HL-60/S4 treated with phorbol 12-myristate 13-acetate at 8.2 ng/mL for 4 days and 3 days (cell line): ENCODE measurements around the gene ATL3.

Experiments used
- in situ Hi-C: fragments of 300-500 bp; cut with MboI; formaldehyde crosslinking; loops from 2 replicates; pipeline ENCODE4 v1.15.0; 2022; ENCODE audit warnings: low sequenced_read_pairs

Gene ATL3

DNA sequence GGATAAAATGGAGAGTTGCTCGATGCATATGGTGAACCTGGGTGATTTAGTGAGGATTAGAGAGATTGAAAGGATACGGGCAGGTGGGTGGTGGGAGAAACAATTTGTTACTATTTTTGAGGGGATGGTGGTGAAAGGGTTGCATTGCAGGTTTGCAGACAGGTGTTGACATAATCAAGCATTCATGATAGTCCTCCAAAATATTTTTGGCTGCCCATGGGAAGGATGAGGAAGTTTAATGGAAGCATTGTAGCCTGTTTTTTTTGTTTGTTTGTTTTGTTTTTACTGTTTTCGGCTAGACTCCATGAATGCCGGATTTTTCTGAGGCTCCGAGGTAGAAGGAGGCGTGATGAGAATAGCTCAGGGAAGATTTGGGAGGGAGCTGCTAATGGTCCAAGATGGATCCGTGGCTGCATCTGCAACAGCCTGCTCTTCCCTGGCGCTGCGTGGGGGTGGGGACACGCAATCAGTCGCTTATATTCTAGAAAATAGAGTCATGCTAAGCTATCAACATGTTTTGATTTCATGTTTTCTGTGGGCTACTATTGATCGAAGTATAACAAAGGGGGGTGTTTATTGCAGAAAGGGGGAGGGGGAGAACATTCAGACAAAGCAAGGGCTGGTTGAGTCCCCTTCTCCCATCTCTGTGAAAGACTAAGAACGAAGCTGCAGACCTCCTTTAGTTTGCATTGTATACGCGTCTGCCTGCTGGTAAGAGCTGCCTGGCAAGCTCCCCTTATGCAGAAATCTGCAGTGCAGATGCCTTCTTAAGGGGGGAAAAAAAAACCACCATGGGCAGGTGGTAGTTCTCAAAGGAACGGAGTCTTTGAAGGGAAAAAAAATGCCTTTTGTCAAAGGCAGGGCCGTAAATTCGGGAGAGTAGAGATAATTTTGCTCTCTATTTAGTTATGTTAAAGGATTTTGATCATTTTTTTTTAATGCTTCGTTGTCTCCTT lies 11.2 kb upstream of the ATL3 start:
- in situ Hi-C loops, result no loop called here

DNA sequence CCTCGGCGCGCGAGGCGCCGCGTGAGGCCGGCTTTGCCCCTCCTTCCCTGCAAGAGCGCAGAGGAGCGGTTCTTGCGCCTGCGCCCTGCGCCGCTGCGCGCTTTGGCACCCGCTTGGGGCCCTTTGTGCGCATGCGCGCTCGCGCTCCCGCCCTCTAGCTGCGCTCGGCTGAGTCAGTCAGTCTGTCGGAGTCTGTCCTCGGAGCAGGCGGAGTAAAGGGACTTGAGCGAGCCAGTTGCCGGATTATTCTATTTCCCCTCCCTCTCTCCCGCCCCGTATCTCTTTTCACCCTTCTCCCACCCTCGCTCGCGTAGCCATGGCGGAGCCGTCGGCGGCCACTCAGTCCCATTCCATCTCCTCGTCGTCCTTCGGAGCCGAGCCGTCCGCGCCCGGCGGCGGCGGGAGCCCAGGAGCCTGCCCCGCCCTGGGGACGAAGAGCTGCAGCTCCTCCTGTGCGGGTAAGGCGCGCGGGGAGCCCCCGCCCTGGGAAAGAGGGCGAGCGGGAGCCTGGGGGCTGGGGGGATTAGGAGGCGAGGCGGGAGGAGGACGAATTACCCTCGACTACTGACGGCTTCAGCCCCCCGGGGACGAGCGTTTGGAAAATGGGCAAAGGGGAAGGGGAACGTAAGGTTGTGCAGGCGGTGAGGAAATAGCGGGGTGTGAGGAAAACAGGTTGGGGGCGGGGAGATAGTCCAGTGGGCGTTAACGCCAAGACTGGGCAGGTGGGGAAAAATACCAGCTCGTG lies 10.3 kb upstream of the ATL3 start, which contains the start of gene RTN3:
TSS of gene RTN3 (plus strand) at position 180 of the 745 bp plus-strand sequence. CDS start at position 317, 137 bp downstream.
- in situ Hi-C loops, result no loop called here

DNA sequence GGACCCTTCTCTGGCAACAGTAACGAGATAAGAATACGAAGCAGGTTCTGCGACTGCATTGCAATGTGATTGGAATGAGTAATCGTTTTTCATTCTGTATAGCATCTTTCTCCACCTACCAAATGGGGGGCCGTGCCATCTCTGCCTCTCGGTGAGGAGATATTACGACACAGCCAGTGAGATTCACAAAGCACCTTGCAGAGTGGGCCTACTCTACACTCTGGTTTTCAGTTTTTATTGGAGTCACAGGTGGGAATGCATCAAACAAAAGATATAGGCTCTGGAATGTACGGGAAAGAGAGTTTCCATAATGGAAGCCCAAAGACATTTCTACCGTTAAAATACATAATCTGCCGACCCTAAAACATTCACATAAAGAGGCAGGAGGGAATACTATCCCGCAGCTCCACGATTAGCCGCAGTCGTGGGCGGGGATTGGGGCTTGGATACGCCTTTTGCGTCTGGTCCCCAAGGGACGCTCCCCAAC lies 9.7 kb upstream of the ATL3 start:
- in situ Hi-C loops, result no loop called here

DNA sequence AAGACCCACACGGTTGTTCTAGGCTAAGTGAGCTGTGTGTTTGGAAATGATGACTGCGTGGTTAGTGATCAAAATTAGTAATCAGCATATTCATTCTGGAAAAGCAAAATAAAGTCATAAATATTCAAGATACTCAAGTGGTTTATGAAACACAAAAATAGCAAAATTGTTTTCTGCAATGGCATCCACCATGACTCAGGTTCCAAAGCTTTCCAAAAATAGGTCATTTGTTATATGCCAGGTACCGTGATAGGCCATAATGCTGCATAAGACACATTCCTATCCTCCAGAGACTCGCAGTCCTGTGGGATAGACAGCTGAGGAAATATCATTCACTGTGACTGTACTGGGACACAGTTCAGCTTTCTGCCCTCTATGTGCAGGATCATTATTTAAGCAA lies 2.4 kb upstream of the ATL3 start:
- in situ Hi-C loops, result no loop called here

DNA sequence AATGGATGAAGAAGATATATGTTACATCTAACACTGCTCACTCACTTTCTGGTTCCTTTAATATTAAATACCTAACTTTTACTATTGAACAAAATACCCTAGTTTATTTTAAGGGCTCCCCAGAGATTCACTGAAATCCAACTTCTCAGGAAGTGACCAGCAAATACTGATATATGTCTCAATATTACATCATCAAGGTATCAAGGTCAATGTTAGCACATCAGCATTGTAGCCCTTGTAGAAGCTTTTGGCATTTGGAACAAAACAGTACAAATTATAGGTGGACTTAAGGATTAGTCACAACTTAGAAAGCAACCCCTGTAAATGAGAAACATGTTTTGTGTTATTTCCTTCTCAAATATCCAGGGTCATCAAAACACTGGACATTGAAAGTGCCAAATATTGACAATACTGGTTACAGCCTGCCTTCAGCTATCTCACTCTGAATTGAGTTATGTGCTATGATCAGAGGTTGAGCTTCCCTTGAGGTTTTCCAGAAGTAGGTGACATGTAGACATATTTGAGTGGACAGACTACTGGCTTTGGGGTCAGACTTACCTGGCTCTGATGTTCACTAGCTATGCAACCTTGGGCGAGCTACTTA lies 1.9 kb upstream of the ATL3 start:
- in situ Hi-C loops, result no loop called here

DNA sequence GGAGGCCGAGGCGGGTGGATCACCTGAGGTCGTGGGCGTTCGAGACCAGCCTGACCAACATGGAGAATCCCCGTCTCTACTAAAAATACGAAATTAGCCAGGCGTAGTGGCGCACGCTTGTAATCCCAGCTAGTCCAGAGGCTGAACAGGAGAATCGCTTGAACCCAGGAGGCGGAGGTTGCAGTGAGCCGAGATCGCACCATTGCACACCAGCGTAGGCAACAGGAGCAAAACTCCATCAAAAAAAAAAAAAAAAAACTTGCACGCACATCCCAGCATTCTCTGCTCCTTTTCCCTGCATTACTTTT lies 934 bp upstream of the ATL3 start:
- in situ Hi-C loops, result no loop called here

DNA sequence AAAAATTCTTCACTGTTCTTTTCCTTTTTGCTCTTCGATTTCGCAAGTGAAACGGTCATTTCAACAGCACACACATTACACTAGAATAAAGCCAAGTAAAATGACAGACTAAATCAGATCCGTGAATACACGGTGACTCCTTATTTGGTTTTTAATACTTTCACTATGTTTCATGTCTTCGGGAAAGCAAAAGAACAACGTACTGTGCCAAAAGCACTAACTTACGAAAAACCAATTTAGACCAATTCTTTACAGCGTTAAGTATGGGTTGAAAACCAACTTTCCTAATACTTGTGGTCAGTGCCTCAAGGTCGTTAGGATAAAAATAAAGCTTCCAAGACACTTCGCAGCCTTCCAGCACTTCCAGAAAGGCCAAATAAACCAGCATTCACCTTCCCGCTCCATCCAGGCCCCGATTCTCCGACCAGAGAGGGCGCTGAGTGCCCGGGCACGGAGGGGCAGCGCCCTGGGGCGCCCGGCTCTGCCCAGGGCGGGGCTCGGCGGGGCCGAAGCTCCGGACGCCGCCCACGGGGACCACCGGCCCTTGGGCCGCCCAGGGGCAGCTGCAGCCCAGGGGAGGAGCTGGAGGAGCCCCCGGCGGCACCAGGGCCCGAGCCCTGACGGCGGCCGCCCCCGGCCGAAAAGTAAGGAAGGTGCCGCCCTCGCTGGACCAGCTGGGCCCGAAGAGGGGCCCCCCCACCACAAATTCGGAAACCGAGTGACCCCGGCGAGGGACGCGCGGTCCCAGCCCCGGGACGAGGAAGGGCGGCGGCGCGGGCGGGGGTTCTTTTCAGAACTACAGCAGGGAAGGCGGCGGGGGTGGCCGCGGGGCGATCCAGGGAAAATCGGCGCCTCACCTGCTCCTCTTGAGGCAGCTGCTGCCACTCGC lies 499 bp downstream of the ATL3 start:
- in situ Hi-C loops, result no loop called here

DNA sequence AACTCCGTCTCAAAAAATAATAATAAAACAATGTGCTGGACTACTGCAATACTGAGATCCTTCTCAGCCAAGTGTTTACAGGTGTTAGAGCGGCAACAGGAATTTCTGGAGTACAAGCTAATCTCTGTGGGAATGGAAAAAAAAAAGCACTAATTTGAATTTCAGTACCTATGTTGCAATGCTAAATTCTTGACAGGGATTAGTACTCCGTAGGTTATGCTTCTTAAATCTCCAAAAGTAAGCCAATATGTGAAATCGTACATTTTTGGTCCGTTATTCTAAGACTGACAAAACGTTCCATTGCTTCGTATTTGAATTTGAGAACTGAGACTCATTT lies 1.1 kb downstream of the ATL3 start:
- in situ Hi-C loops, result no loop called here

DNA sequence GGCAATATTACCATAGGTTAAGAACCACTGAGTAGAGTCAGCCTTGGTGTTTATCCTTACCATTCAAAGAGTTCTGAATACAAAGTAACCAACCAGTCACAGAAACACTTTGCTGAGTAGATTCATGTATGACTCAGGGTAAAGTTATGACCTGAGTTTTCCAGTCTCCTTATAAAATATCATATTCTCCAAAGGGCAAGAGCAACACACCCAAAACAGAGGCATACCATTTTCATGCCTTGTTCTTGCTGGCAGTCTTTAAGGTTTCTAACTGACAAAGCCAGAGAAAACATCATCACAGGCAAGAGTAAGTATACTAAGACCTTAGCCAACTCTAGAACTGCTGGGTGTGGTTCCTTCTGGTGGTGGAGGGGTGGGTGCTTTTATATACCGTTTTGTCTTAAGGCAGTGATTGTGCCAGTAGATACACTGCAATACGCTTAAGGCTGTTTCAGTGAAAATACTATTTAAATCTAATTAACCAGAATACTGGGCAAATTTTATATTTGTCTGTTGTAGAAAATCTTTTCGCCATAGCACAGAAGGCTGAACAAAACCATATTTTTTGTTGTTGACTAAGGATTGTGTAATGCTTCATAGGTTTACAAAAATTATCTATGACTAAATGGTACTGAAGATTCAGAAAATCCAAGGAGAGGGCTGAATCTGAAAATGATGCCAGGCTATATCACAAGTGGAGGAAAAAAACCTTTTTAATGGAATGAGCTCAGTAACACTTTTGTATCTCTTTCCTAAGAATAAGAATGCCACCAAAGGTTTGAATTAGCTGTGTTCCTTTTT lies 3.0 kb downstream of the ATL3 start:
- in situ Hi-C loops, result no loop called here

DNA sequence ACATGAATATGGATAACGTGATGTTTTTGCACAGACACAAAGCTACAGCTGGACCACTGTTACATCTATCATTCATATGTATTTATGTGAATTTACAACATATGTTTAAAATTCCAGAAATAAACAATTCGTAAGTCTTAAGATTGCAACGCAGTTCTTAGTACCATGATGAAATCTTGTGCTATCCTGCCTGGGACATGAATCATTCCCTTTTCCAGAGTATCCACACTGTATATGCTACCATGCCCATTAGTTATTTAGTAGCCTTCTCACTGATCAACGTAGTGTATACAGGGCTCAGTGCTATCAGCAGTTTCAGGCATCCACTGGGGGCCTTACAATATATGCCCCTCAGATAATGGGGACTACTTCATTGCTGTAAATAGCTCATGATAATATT lies 4.3 kb downstream of the ATL3 start:
- in situ Hi-C loops, result no loop called here

DNA sequence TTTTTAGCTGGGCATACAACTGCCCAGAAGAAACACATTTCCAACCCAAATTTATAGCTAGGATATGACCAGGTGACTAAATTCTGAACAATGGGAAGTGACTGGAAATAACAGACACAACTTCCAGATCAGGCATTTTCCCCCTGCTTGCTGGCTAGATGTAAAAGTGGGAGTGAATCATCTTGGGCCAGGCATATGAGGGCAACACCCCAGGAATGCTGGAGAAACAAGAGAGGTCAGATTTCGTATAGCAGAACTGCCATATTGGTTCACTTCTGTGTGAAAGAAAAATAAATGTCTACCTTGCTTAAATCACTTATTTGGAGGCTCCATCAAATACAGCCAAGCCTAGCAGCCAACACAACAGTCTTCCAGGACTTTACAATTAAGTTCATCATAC lies 7.4 kb downstream of the ATL3 start:
- in situ Hi-C loops, result no loop called here

DNA sequence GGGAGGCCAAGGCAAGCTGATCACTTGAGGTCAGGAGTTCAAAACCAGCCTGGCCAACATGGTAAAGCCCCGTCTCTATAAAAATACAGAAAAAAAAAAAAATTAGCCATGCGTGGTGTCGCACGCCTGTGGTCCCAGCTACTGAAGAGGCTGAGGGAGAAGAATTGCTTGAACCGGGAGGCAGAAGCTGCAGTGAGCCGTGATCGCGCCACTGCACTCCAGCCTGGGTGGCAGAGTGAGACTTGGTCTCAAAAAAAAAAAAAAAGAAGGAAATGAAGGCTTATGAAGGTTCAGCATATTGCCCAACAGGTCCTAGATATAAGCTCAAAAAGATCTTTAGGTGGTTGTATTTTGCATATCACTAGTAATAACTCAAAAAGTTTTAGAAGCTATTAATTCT lies 10.2 kb downstream of the ATL3 start:
- in situ Hi-C loops, result no loop called here

DNA sequence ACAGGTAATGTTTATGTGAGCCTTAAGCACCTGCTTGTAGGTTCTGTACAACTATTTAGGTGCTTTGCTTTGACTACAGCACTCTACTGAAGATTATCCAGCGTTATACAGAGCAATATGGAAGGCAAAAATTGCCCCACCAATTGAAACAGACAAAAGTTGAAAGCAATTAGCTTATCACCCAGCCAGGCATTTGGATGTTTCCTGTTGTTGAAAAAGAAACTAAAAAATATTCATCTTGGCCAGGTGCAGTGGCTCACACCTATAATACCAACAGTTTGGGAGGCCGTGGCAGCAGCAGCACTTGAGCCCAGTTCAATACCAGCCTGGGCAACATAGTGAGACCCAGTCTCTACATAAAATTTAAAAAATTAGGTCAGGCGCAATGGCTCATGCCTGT lies 18.5 kb downstream of the ATL3 start:
- in situ Hi-C loops, result no loop called here

DNA sequence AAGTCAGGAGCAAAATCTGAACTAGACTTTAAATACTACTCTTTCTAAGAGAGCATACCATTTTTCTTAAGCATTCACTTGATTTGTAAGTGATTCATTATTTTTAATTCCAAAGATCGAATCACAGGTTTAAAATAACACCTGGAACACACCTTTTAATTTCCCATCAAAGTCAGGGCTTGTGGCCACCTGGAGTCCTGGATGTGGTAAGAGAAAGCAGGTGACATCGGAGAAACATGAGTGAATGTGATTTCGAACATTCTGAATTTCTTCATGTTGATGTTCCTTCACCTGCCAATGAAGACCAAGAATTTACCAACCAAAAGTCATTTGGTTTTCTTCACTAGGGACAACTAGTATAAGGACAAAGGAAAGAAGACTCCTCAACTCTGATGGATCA lies 28.0 kb downstream of the ATL3 start:
- in situ Hi-C loops, result no loop called here

DNA sequence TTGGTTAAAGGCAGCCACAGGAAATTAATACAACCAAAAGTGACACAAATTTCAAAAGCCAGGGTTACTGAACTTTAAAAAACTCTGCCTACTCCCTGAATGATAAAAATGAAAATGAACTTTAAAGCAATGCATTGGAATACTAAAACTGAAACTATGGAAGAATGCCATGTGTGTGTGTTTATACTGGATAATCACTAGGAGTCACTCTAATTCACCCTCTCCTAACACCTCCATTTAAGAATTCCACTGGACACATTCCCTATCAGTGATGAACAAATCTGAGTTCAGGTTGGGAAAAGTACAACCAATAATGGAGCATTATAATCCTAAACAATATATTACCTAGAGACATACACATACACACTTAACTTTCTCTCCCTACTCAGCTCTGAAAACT lies 29.4 kb downstream of the ATL3 start:
- in situ Hi-C loops, result no loop called here

DNA sequence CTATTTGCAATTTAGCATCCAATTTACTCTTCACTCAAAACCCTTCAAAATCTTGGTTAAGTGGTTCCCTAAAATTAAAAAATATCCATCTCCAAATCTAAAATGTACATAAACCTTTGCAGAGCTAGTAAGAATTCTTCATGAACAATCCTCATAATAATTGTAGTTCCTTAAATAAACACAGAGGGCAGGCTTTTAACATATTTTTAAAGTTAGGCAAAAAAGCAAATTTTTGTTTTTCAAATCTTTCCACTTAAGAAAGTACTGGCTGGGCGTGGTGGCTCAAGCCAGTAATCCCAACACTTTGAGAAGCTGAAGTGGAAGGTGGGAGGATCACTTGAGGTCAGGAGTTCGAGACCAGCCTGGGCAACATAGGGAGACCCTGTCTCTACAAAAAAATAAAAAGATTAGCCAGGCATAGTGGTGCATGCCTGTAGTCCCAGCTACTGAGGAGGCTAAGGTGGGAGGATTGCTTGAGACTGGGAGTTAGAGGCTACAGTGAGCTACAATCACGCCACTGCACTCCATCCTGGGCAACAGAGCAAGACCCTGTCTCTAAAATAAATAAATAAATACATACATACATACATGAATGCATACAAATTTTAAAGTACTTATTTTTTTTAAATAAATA lies 31.9 kb downstream of the ATL3 start:
- in situ Hi-C loops, result loop anchor here (10.0 kb wide), 1 partner anchor 165 kb away; no protein-coding TSS in a partner anchor

DNA sequence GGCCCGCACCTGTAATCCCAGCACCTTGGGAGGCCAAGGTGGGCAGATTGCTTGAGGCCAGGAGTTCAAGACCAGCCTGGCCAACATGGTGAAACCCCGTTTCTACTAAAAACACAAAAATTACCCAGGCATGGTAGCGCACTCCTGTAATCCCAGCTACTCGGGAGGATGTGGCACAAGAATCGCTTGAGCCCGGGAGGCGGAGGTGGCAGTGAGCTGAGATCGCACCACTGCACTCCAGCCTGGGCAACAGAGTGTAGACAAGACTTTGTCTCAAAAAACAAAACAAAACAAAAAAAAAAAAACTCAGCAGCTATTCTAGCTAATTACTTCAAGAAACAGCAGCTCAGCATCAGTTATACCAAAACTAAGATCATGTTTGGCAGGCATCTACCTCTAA lies 32.7 kb downstream of the ATL3 start:
- in situ Hi-C loops, result loop anchor here (10.0 kb wide), 1 partner anchor 164 kb away; no protein-coding TSS in a partner anchor

DNA sequence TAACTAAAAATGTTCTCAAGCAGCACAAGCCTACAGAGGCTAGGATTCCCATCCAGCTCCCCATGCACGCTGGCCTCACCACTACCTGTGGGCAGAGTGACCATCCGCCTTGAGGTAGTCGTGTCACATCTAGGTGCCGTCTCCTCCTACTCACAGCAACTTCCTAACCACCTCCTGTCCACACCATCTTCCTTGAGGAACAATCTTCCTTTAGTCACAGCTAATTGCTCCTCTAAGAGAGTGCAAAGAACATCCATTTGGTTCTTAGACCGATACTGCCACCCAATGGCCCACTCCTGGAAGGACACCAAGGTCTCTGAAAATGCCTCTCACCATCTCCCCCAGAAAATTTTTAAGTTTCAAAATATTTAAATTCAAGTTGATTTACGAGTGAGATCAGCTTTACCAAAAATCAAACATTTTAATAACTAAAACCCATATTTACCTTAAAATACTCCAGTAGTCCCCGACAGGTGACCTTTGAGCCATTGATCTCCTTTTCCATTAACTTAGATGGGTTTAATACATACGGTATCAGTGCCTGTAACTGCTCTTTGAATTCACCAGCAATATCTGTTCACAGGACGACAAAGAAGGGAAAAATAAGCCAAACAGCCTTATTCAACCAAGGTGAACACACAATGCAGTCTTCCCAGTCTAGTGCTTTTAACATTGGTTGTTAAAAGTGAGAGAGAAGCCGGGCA lies 35.3 kb downstream of the ATL3 start:
- in situ Hi-C loops, result loop anchor here (10.0 kb wide), 1 partner anchor 161 kb away; no protein-coding TSS in a partner anchor

DNA sequence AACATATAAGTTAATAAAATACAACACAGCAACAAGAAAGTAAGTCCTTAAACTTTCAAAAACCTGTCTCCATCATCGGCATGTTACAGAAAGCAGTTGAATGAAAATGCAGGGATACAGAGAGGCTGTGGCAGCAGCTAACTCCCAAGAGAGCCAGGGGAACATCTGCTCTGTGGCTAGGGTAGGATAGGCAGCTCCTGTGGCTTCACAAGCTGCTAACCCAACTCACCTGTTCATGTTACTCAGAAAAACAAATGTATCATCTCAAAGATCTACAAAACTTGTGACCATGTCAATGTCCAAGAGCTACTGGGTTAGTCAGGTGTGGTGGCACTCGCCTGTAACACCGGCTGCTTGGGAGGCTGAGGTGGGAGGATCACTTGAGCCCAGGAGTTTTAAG lies 41.8 kb downstream of the ATL3 start:
- in situ Hi-C loops, result no loop called here
